SK-N-SH (cell line): ENCODE data around the gene RAG2. TPM values are rescaled to one million over a fixed set of nuclear protein-coding genes. Genes with fewer than 3 reads are reported as not detected.

ENCODE experiments used
- CTCF ChIA-PET: fragments of 300-600, 350-600 bp; formaldehyde crosslinking; extraction: SDS; loops from one replicate; lab custom pipeline; 2021; lab: Yijun Ruan, JAX
- POLR2A ChIA-PET: fragments of 350-600 bp; sonication (Branson Sonifier 250); formaldehyde crosslinking; extraction: SDS; loops from one replicate; lab custom pipeline; 2020; ENCODE audit warnings: antibody characterized with exemption, inconsistent platforms; lab: Yijun Ruan, JAX
- DNase-seq: peaks from one replicate; pipeline ENCODE4 v3.0.0; 2012
- H2AFZ ChIP-seq: fragments of 200-600 bp; sonication (generic); 2 replicates; pipeline ENCODE4 v1.8.1; 2016; ENCODE audit warnings: antibody characterized with exemption, mild to moderate bottlenecking, low read depth
- H3F3A ChIP-seq: fragments of 200-600 bp; sonication (generic); replicated peaks from 2 replicates; pipeline ENCODE3; 2016; ENCODE audit warnings: antibody characterized with exemption, mild to moderate bottlenecking; ENCODE audit not compliant: insufficient read depth
- H3K27ac ChIP-seq, 2 experiments: fragments of 200-500 bp in 1 of 2; fragments of 200-600 bp in 1 of 2; sonication (Bioruptor generic) in 1 of 2; sonication (generic), shearing (Covaris generic) in 1 of 2; 2 replicates each; pipeline versions ENCODE4 v1.5.1 to v1.6.1; 2014 to 2016; ENCODE audit warnings: low read depth in 2 of 2, inconsistent platforms in 1 of 2, low read length in 1 of 2, mild to moderate bottlenecking in 1 of 2, mixed read lengths in 1 of 2
- H3K27me3 ChIP-seq: fragments of 200-600 bp; sonication (generic), shearing (Covaris generic); 2 replicates; pipeline ENCODE4 v1.6.1; 2016; ENCODE audit warnings: mixed run types; ENCODE audit not compliant: insufficient read depth
- H3K36me3 ChIP-seq, 2 experiments: fragments of 200-500 bp in 1 of 2; fragments of 200-600 bp in 1 of 2; sonication (Bioruptor generic) in 1 of 2; sonication (generic) in 1 of 2; replicated peaks in 1 of 2; 2 replicates each; pipeline versions ENCODE3 to v1.5.1; 2014 to 2016; ENCODE audit warnings: low read length in 1 of 2, mild to moderate bottlenecking in 1 of 2; ENCODE audit not compliant: insufficient read depth in 2 of 2, control insufficient read depth in 1 of 2
- H3K4me1 ChIP-seq, 2 experiments: fragments of 200-500 bp in 1 of 2; fragments of 200-600 bp in 1 of 2; sonication (Bioruptor generic) in 1 of 2; sonication (generic), shearing (Covaris generic) in 1 of 2; 2 replicates each; pipeline versions ENCODE4 v1.5.1 to v1.6.1; 2014 to 2016; ENCODE audit warnings: low read depth in 1 of 2, low read length in 1 of 2, mixed run types in 1 of 2; ENCODE audit not compliant: insufficient read depth in 2 of 2, control insufficient read depth in 1 of 2
- H3K4me2 ChIP-seq: fragments of 200-600 bp; sonication (generic), shearing (Covaris generic); 2 replicates; pipeline ENCODE4 v1.6.1; 2017; ENCODE audit warnings: mixed run types
- H3K4me3 ChIP-seq, 2 experiments: fragments of 200-500 bp in 1 of 2; fragments of 200-600 bp in 1 of 2; sonication (Bioruptor generic) in 1 of 2; sonication (generic), shearing (Covaris generic) in 1 of 2; 2 replicates each; pipeline versions ENCODE4 v1.5.1 to v1.8.1; 2014 to 2016; ENCODE audit warnings: low read depth in 2 of 2, inconsistent platforms in 1 of 2, low read length in 1 of 2, mild to moderate bottlenecking in 1 of 2, mixed read lengths in 1 of 2, moderate library complexity in 1 of 2
- H3K79me2 ChIP-seq: fragments of 200-600 bp; sonication (generic); 2 replicates; pipeline ENCODE4 v1.8.1; 2017; ENCODE audit warnings: mild to moderate bottlenecking; ENCODE audit not compliant: insufficient read depth
- H3K9ac ChIP-seq: fragments of 200-600 bp; sonication (generic); 2 replicates; pipeline ENCODE4 v1.6.1; 2017; ENCODE audit warnings: mixed run types
- H3K9me2 ChIP-seq: fragments of 200-600 bp; sonication (generic); 2 replicates; pipeline ENCODE4 v1.6.1; 2017; ENCODE audit warnings: mixed run types
- H3K9me3 ChIP-seq: fragments of 200-600 bp; sonication (generic); 2 replicates; pipeline ENCODE4 v1.6.1; 2017; ENCODE audit warnings: mixed run types, mild to moderate bottlenecking, moderate library complexity
- H4K20me1 ChIP-seq: fragments of 200-600 bp; sonication (generic); 2 replicates; pipeline ENCODE4 v1.6.1; 2017; ENCODE audit warnings: mild to moderate bottlenecking, mixed run types; ENCODE audit not compliant: insufficient read depth
- MEF2A ChIP-seq: IDR thresholded peaks from 2 replicates; pipeline ENCODE4 v1.4.0; 2012; ENCODE audit warnings: low read depth, borderline replicate concordance
- NFIC ChIP-seq: IDR thresholded peaks from 2 replicates; pipeline ENCODE4 v1.4.0; 2012; ENCODE audit warnings: borderline replicate concordance
- NRF1 ChIP-seq: IDR thresholded peaks from 2 replicates; pipeline ENCODE4 v1.6.1; 2012; ENCODE audit warnings: low read depth, mild to moderate bottlenecking, low read length
- POLR2AphosphoS5 ChIP-seq: IDR thresholded peaks from 2 replicates; pipeline ENCODE4 v1.6.1; 2012; ENCODE audit warnings: low read depth, low read length
- RCOR1 ChIP-seq: fragments of 150-350 bp; IDR thresholded peaks from 2 replicates; pipeline ENCODE4 v1.6.1; 2017; ENCODE audit warnings: antibody characterized with exemption, low read length
- SIN3A ChIP-seq: IDR thresholded peaks from 2 replicates; pipeline ENCODE4 v1.6.1; 2012; ENCODE audit warnings: low read depth, mild to moderate bottlenecking, low read length, moderate library complexity, borderline replicate concordance
- SMC3 ChIP-seq: IDR thresholded peaks from 2 replicates; pipeline ENCODE4 v1.6.1; 2012; ENCODE audit warnings: low read depth, low read length, improper control_type of control experiment
- YY1 ChIP-seq: IDR thresholded peaks from 2 replicates; pipeline ENCODE4 v1.4.0; 2012; ENCODE audit warnings: low read depth, mild to moderate bottlenecking
- WGBS: methylation state at CpG from one replicate; pipeline ENCODE4 v1.1.6; 2017; ENCODE audit warnings: low lambda C conversion rate; 5-methylcytosine and 5-hydroxymethylcytosine counted together
- polyA plus RNA-seq, 3 experiments: library from polyadenylated mRNA; depleted of rRNA; stranded (reverse); fragments of >200 nt; gene quantifications; 2 replicates each; pipeline ENCODE4 v1.2.3, GENCODE V29; 2012
- TF ChIP-seq, protein P1 (sequence below): IDR thresholded peaks from 2 replicates; pipeline ENCODE4 v1.4.0; 2012; ENCODE audit warnings: low read depth
- TF ChIP-seq, protein P2 (sequence below): fragments of 200-600 bp; sonication (generic); IDR thresholded peaks from 2 replicates; pipeline ENCODE4 v1.6.1; 2017; ENCODE audit warnings: antibody characterized with exemption, mild to moderate bottlenecking, moderate library complexity
- TF ChIP-seq, protein P3 (sequence below): IDR thresholded peaks from 2 replicates; pipeline ENCODE4 v1.6.1; 2012; ENCODE audit warnings: mild to moderate bottlenecking, low read depth, low read length, moderate library complexity
- TF ChIP-seq, protein P4 (sequence below): IDR thresholded peaks from 2 replicates; pipeline ENCODE4 v1.4.0; 2012; ENCODE audit warnings: low read depth, borderline replicate concordance
- TF ChIP-seq, protein P5 (sequence below): fragments of 150-350 bp; IDR thresholded peaks from 2 replicates; pipeline ENCODE4 v1.6.1; 2017; ENCODE audit warnings: antibody characterized with exemption, low read length, low read depth, borderline replicate concordance
- TF ChIP-seq, protein P6 (sequence below): fragments of 150-350 bp; IDR thresholded peaks from 2 replicates; pipeline ENCODE4 v1.6.1; 2016; ENCODE audit warnings: mild to moderate bottlenecking, low read depth, low read length

RAG2 gene
- polyA plus RNA-seq, 1 of the 3 experiments (the other 2 are of a cell fraction): 0.15 TPM

DNA sequence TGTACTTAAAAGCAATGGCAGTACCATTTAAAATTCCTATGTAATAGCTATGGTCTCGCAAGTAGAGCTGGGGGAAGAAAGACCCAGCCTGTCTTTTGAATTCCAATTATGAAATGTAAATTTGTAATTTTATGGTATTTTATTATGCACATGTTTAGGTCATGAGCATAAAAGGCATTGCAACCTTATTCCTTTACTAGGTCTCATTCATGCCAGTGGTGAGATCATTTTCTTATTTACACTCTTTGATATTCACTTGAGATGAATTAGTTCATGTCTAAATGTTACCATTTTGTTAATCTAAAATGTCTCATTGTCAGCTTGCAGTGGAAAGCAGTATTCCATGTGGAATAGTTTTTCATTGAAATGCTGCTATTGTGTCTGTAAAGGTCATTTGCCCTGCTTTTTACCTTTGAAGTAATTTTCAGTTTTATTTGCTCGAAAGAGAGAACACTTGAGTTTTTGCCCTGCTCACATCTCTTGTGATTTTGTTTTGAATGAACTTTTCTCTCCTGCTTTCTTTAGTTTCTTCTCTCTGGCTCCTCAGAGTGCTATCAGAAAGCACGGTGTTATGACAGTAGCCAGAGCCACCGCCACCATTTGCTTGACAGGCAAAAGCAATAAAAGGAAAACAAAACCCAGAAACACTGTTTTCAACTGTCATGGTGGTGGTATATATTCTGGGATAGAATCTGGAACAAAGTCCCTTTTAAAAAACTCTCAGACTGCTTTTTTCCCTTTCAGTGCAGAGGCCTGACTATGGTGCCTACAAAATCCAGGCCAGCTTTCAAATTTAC lies 37.2 kb upstream of the RAG2 start:
- H3K9me2 ChIP-seq: no peaks in the 10 kb centered on the region
- no peak overlapping the region for H3K4me3 ChIP-seq
- no peaks in the 10 kb centered on the region for H3K27me3 ChIP-seq
- no peak for TF ChIP-seq SMC3
- TF ChIP-seq, protein P1, sequence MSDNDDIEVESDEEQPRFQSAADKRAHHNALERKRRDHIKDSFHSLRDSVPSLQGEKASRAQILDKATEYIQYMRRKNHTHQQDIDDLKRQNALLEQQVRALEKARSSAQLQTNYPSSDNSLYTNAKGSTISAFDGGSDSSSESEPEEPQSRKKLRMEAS: no peak
- no peak for TF ChIP-seq NFIC
- TF ChIP-seq, protein P2, sequence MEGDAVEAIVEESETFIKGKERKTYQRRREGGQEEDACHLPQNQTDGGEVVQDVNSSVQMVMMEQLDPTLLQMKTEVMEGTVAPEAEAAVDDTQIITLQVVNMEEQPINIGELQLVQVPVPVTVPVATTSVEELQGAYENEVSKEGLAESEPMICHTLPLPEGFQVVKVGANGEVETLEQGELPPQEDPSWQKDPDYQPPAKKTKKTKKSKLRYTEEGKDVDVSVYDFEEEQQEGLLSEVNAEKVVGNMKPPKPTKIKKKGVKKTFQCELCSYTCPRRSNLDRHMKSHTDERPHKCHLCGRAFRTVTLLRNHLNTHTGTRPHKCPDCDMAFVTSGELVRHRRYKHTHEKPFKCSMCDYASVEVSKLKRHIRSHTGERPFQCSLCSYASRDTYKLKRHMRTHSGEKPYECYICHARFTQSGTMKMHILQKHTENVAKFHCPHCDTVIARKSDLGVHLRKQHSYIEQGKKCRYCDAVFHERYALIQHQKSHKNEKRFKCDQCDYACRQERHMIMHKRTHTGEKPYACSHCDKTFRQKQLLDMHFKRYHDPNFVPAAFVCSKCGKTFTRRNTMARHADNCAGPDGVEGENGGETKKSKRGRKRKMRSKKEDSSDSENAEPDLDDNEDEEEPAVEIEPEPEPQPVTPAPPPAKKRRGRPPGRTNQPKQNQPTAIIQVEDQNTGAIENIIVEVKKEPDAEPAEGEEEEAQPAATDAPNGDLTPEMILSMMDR: no peak
- TF ChIP-seq SIN3A: no peak
- no peak for TF ChIP-seq RCOR1
- no peak for TF ChIP-seq MEF2A
- TF ChIP-seq, protein P3, sequence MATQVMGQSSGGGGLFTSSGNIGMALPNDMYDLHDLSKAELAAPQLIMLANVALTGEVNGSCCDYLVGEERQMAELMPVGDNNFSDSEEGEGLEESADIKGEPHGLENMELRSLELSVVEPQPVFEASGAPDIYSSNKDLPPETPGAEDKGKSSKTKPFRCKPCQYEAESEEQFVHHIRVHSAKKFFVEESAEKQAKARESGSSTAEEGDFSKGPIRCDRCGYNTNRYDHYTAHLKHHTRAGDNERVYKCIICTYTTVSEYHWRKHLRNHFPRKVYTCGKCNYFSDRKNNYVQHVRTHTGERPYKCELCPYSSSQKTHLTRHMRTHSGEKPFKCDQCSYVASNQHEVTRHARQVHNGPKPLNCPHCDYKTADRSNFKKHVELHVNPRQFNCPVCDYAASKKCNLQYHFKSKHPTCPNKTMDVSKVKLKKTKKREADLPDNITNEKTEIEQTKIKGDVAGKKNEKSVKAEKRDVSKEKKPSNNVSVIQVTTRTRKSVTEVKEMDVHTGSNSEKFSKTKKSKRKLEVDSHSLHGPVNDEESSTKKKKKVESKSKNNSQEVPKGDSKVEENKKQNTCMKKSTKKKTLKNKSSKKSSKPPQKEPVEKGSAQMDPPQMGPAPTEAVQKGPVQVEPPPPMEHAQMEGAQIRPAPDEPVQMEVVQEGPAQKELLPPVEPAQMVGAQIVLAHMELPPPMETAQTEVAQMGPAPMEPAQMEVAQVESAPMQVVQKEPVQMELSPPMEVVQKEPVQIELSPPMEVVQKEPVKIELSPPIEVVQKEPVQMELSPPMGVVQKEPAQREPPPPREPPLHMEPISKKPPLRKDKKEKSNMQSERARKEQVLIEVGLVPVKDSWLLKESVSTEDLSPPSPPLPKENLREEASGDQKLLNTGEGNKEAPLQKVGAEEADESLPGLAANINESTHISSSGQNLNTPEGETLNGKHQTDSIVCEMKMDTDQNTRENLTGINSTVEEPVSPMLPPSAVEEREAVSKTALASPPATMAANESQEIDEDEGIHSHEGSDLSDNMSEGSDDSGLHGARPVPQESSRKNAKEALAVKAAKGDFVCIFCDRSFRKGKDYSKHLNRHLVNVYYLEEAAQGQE: no peak
- TF ChIP-seq, protein P4, sequence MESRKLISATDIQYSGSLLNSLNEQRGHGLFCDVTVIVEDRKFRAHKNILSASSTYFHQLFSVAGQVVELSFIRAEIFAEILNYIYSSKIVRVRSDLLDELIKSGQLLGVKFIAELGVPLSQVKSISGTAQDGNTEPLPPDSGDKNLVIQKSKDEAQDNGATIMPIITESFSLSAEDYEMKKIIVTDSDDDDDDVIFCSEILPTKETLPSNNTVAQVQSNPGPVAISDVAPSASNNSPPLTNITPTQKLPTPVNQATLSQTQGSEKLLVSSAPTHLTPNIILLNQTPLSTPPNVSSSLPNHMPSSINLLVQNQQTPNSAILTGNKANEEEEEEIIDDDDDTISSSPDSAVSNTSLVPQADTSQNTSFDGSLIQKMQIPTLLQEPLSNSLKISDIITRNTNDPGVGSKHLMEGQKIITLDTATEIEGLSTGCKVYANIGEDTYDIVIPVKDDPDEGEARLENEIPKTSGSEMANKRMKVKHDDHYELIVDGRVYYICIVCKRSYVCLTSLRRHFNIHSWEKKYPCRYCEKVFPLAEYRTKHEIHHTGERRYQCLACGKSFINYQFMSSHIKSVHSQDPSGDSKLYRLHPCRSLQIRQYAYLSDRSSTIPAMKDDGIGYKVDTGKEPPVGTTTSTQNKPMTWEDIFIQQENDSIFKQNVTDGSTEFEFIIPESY: no peak
- TF ChIP-seq NRF1: no peak
- TF ChIP-seq YY1: no peak
- TF ChIP-seq POLR2AphosphoS5: no peak
- TF ChIP-seq, protein P5, sequence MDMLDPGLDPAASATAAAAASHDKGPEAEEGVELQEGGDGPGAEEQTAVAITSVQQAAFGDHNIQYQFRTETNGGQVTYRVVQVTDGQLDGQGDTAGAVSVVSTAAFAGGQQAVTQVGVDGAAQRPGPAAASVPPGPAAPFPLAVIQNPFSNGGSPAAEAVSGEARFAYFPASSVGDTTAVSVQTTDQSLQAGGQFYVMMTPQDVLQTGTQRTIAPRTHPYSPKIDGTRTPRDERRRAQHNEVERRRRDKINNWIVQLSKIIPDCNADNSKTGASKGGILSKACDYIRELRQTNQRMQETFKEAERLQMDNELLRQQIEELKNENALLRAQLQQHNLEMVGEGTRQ: no peak
- TF ChIP-seq, protein P6, sequence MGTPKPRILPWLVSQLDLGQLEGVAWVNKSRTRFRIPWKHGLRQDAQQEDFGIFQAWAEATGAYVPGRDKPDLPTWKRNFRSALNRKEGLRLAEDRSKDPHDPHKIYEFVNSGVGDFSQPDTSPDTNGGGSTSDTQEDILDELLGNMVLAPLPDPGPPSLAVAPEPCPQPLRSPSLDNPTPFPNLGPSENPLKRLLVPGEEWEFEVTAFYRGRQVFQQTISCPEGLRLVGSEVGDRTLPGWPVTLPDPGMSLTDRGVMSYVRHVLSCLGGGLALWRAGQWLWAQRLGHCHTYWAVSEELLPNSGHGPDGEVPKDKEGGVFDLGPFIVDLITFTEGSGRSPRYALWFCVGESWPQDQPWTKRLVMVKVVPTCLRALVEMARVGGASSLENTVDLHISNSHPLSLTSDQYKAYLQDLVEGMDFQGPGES: no peak
- peaks cover 0 to 23% of the 10 kb centered on the region in 2 experiments for H3K36me3 ChIP-seq
- ChIA-PET CTCF (interaction anchor here (1.0 kb wide), 1 partner anchor 112 kb away, joined by 3 read pairs; no protein-coding TSS in a partner anchor), POLR2A (no interaction called here)
- no peak for DNase-seq
- H3K79me2 ChIP-seq: no peaks in the 10 kb centered on the region
- no peak overlapping the region for H3K9ac ChIP-seq
- H3K27ac ChIP-seq: peak overlapping the region in 1 of 2 experiments; percentile 22; a peak in 1 of 4 replicates
- no peak overlapping the region for H3K4me2 ChIP-seq
- no peaks in the 10 kb centered on the region for H3F3A ChIP-seq
- no peak overlapping the region for H2AFZ ChIP-seq
- no peaks in the 10 kb centered on the region for H4K20me1 ChIP-seq
- no peaks in the 10 kb centered on the region for H3K9me3 ChIP-seq
- H3K4me1 ChIP-seq: peaks cover 0 to 9% of the 10 kb centered on the region in 2 experiments; a peak in 2 of 4 replicates
- WGBS: 88% methylated on average over 4 of the region's 4 CpGs
